Measurements from ENCODE around the gene C1orf56.

GRCh38 chr1:151001602-151002001 lies 45.9 kb upstream of the C1orf56 start:
- TF ChIP-seq, protein P1, sequence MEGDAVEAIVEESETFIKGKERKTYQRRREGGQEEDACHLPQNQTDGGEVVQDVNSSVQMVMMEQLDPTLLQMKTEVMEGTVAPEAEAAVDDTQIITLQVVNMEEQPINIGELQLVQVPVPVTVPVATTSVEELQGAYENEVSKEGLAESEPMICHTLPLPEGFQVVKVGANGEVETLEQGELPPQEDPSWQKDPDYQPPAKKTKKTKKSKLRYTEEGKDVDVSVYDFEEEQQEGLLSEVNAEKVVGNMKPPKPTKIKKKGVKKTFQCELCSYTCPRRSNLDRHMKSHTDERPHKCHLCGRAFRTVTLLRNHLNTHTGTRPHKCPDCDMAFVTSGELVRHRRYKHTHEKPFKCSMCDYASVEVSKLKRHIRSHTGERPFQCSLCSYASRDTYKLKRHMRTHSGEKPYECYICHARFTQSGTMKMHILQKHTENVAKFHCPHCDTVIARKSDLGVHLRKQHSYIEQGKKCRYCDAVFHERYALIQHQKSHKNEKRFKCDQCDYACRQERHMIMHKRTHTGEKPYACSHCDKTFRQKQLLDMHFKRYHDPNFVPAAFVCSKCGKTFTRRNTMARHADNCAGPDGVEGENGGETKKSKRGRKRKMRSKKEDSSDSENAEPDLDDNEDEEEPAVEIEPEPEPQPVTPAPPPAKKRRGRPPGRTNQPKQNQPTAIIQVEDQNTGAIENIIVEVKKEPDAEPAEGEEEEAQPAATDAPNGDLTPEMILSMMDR (IDR thresholded peaks at IDR 0.05; ENCODE audit: low read depth, low read length), result no peak
- TF ChIP-seq EZH2phosphoT487 (IDR thresholded peaks at IDR 0.05; ENCODE audit: low read depth), result no peak
